ENCODE data around the gene LMF1.
"Not testable (repeated sequence)": the region's sequence is repeated elsewhere in the genome, so short reads cannot be mapped to it uniquely, and the experiment has no call there.

GRCh38 chr16:888456-888855 is 82.3 kb downstream of the LMF1 start:
- not testable (repeated sequence) for TF ChIP-seq POLR2A (IDR thresholded peaks at IDR 0.05; ENCODE audit: low read length); GATA1 (IDR thresholded peaks at IDR 0.05; ENCODE audit: low read depth, low read length)
